Measurements from ENCODE around the gene BAZ2B. TPM values are rescaled to one million over a fixed set of nuclear protein-coding genes. Genes with fewer than 3 reads are reported as not detected.

The BAZ2B gene
- total and polyA plus RNA-seq, 2 of the 13 experiments (the other 11 are each of a cell fraction or from before 2014, with no cell fraction given) = 14.0 to 15.1 TPM

DNA sequence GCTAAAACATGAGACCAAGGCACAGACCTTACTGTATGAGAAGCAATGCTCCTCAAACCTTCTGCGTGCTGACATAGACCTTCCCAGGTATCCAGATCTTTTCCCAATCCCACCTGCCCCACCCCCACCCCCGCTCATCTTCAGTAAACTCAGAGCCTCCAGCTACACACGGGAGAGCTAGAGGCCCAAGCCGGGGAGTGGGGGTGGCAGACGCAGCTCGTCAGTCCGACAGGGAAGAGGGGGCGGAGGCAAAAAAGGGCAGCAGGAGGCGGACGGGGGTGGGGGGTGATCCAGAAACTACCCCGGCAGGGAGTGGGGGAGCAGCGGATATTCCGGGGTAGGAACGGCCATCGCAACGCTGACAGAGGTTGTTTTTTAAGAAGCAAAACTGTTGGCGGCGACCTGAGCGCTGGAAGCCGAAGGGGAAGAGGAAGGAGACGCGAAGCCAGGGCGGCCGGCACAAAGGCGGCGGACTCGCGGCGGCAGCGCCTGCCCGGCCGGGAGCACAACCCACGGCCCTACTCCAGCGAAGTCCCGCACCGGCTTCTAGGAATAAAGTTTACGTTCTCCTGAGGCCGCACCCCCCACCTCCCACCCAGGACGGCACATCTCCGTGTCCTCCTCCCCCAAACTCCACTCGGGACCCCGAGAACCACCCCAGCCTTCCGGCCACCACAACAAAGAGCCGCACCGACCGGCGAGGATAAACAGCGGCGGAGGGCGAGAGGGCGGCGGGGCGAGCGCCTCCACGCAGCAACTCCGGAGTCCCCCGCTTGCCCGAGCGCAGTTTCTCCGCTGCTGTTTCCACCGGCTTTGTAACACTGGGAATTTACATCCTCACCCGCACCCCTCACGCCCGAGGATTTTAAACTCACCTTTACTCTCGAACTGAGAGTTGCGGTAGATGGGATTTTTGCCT is 722 bp downstream of the BAZ2B start (continued):
- TF ChIP-seq, protein P1, sequence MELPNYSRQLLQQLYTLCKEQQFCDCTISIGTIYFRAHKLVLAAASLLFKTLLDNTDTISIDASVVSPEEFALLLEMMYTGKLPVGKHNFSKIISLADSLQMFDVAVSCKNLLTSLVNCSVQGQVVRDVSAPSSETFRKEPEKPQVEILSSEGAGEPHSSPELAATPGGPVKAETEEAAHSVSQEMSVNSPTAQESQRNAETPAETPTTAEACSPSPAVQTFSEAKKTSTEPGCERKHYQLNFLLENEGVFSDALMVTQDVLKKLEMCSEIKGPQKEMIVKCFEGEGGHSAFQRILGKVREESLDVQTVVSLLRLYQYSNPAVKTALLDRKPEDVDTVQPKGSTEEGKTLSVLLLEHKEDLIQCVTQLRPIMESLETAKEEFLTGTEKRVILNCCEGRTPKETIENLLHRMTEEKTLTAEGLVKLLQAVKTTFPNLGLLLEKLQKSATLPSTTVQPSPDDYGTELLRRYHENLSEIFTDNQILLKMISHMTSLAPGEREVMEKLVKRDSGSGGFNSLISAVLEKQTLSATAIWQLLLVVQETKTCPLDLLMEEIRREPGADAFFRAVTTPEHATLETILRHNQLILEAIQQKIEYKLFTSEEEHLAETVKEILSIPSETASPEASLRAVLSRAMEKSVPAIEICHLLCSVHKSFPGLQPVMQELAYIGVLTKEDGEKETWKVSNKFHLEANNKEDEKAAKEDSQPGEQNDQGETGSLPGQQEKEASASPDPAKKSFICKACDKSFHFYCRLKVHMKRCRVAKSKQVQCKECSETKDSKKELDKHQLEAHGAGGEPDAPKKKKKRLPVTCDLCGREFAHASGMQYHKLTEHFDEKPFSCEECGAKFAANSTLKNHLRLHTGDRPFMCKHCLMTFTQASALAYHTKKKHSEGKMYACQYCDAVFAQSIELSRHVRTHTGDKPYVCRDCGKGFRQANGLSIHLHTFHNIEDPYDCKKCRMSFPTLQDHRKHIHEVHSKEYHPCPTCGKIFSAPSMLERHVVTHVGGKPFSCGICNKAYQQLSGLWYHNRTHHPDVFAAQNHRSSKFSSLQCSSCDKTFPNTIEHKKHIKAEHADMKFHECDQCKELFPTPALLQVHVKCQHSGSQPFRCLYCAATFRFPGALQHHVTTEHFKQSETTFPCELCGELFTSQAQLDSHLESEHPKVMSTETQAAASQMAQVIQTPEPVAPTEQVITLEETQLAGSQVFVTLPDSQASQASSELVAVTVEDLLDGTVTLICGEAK (IDR thresholded peaks at IDR 0.05) = no peak
- TF ChIP-seq, protein P1 (CRISPR knock-in tag; IDR thresholded peaks at IDR 0.05) = peak; percentile 67; the same call in 1 of the 2 replicates
- TF ChIP-seq, protein P2, sequence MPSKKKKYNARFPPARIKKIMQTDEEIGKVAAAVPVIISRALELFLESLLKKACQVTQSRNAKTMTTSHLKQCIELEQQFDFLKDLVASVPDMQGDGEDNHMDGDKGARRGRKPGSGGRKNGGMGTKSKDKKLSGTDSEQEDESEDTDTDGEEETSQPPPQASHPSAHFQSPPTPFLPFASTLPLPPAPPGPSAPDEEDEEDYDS (CRISPR knock-in tag; IDR thresholded peaks at IDR 0.05) = peak; percentile 81
- TF ChIP-seq NFIC (IDR thresholded peaks at IDR 0.05; ENCODE audit: low read length) (no peak), ZNF556 (CRISPR knock-in tag; IDR thresholded peaks at IDR 0.05; ENCODE audit: borderline replicate concordance) (peak; percentile 55), POGZ (CRISPR knock-in tag; IDR thresholded peaks at IDR 0.05) (peak; percentile 69), ZNF567 (CRISPR knock-in tag; IDR thresholded peaks at IDR 0.05; ENCODE audit: borderline replicate concordance) (no peak), ZNF230 (CRISPR knock-in tag; IDR thresholded peaks at IDR 0.05) (peak; percentile 37; the same call in 1 of the 2 replicates), MAZ (IDR thresholded peaks at IDR 0.05; ENCODE audit: borderline replicate concordance, low read depth, low read length) (peak; percentile 82), MAZ (CRISPR knock-in tag; IDR thresholded peaks at IDR 0.05; ENCODE audit: low read depth) (no peak), REPIN1 (CRISPR knock-in tag; IDR thresholded peaks at IDR 0.05; ENCODE audit: borderline replicate concordance, low read depth) (peak; percentile 89), ZMYM3 (CRISPR knock-in tag; IDR thresholded peaks at IDR 0.05) (peak; percentile 22; the same call in 1 of the 2 replicates)
- TF ChIP-seq, protein P3, sequence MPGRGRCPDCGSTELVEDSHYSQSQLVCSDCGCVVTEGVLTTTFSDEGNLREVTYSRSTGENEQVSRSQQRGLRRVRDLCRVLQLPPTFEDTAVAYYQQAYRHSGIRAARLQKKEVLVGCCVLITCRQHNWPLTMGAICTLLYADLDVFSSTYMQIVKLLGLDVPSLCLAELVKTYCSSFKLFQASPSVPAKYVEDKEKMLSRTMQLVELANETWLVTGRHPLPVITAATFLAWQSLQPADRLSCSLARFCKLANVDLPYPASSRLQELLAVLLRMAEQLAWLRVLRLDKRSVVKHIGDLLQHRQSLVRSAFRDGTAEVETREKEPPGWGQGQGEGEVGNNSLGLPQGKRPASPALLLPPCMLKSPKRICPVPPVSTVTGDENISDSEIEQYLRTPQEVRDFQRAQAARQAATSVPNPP (CRISPR knock-in tag; IDR thresholded peaks at IDR 0.05) = peak; percentile 89
- TF ChIP-seq, protein P4, sequence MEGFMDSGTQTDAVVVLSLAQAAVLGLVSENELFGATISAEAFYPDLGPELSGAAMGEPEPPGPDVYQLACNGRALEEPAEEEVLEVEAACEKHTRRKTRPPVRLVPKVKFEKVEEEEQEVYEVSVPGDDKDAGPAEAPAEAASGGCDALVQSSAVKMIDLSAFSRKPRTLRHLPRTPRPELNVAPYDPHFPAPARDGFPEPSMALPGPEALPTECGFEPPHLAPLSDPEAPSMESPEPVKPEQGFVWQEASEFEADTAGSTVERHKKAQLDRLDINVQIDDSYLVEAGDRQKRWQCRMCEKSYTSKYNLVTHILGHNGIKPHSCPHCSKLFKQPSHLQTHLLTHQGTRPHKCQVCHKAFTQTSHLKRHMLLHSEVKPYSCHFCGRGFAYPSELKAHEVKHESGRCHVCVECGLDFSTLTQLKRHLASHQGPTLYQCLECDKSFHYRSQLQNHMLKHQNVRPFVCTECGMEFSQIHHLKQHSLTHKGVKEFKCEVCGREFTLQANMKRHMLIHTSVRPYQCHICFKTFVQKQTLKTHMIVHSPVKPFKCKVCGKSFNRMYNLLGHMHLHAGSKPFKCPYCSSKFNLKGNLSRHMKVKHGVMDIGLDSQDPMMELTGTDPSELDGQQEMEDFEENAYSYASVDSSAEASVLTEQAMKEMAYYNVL (CRISPR knock-in tag; IDR thresholded peaks at IDR 0.05; ENCODE audit: borderline replicate concordance) = peak; percentile 58
